ENCODE data around the gene C12orf43.

- TF ChIP-seq POLR2A (IDR thresholded peaks at IDR 0.05) (no peak), CTCF (IDR thresholded peaks at IDR 0.05) (no peak)
Observed at GRCh38 chr12:121059031-121059898, 43.0 kb upstream of the C12orf43 start.

Data from right lobe of liver (tissue), 4 donors.